HAP-1 (cell line): ENCODE data around the gene PGLYRP3.

ENCODE experiments used
- DNase-seq, 2 experiments: peaks; one replicate each; pipeline ENCODE4 v3.0.0-alpha.2; 2016 to 2020; ENCODE audit warnings: low spot score in 2 of 2
- H3K27me3 ChIP-seq: fragments of 250-450 bp; sonication (Bioruptor Pico); 2 replicates; pipeline ENCODE4 v1.5.1; 2020; ENCODE audit warnings: low read depth, mild to moderate bottlenecking, moderate library complexity
- H3K36me3 ChIP-seq: fragments of 250-450 bp; sonication (Bioruptor Pico); replicated peaks from 2 replicates; pipeline ENCODE4 v1.5.1; 2020; ENCODE audit warnings: mild to moderate bottlenecking
- H3K4me1 ChIP-seq: fragments of 250-450 bp; sonication (Bioruptor Pico); 2 replicates; pipeline ENCODE4 v1.5.1; 2020; ENCODE audit warnings: mild to moderate bottlenecking
- H3K4me3 ChIP-seq: fragments of 250-450 bp; sonication (Bioruptor Pico); 2 replicates; pipeline ENCODE4 v1.5.1; 2020; ENCODE audit warnings: mild to moderate bottlenecking, moderate library complexity
- H3K9me3 ChIP-seq: fragments of 250-450 bp; sonication (Bioruptor Pico); 2 replicates; pipeline ENCODE4 v1.5.1; 2020; ENCODE audit warnings: mild to moderate bottlenecking, moderate library complexity
- in situ Hi-C: fragments of 300-500 bp; cut with MboI; formaldehyde crosslinking; loops from 3 replicates; pipeline ENCODE4 v1.14.3; 2020; ENCODE audit warnings: low sequenced_read_pairs, inconsistent platforms, mixed read lengths

Gene PGLYRP3

DNA sequence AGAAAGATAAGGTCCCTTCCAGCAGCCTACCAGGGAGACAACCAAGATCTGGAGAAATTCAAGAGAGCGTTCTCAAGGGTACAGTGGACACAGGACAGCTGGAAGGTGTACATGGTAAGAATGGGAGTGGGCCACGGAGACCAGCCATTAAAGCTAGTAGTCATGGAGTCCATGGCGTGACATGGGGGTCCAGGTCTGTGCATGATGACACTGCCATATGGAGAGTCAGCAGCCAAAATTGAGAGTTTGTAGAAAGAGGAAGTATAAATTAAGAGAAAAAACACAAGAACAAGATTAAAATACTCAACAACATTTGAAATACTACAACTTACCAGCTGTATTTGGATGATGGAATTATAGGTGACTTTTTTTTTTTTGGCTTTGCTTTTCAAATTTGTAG is 61.2 kb downstream of the PGLYRP3 start:
- Histone ChIP-seq H3K27me3 (no peaks in the 10 kb centered on the region; the same call in 1 of the 2 replicates), H3K4me3 (no peak overlapping the region), H3K36me3 (no peaks in the 10 kb centered on the region), H3K9me3 (no peaks in the 10 kb centered on the region), H3K4me1 (no peaks in the 10 kb centered on the region)
- in situ Hi-C loops, result no loop called here
- DNase-seq, result no peak

DNA sequence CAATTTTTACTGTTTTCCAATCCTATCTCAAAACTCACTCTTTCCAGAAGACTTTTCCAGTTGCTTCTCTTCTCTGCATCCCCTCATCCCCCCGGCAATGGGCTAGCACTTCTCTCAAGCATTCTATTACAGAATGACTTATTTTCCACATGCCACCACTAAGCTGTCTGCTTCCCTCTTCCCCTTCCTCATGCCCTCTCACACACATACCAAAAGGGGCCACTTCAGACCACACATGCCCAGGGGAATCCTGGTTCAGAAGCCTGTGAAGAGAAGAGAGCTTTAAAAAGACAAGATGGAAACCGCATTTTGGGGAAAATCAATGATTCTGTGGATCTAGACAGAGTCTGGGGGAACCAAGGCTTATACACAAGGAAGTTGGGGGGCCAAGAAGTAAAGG is 61.7 kb downstream of the PGLYRP3 start:
- H3K36me3 ChIP-seq, result no peaks in the 10 kb centered on the region
- in situ Hi-C loops, result no loop called here
- no peaks in the 10 kb centered on the region; the same call in 1 of the 2 replicates for H3K27me3 ChIP-seq
- no peaks in the 10 kb centered on the region for H3K9me3 ChIP-seq
- no peak overlapping the region for H3K4me3 ChIP-seq
- DNase-seq, result no peak
- H3K4me1 ChIP-seq, result no peaks in the 10 kb centered on the region

DNA sequence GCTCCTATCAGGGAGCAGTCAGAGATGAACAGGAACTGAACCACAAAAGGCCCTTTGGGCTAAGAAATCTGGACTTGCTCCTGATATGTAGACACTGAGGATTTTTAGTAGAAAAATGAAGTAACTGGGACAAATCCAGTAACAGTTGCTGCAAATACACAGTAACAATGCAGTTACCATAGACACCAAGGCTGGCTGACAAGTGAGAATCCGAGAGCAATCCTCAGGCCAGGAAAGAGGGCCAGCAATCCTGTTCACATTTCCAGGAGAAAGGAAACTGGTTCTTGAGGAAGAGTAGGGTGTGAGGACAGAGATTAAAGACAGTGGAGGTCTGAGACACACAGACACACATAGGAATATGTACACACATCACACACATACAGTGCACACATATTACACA is 62.6 kb downstream of the PGLYRP3 start:
- in situ Hi-C loops, result no loop called here

DNA sequence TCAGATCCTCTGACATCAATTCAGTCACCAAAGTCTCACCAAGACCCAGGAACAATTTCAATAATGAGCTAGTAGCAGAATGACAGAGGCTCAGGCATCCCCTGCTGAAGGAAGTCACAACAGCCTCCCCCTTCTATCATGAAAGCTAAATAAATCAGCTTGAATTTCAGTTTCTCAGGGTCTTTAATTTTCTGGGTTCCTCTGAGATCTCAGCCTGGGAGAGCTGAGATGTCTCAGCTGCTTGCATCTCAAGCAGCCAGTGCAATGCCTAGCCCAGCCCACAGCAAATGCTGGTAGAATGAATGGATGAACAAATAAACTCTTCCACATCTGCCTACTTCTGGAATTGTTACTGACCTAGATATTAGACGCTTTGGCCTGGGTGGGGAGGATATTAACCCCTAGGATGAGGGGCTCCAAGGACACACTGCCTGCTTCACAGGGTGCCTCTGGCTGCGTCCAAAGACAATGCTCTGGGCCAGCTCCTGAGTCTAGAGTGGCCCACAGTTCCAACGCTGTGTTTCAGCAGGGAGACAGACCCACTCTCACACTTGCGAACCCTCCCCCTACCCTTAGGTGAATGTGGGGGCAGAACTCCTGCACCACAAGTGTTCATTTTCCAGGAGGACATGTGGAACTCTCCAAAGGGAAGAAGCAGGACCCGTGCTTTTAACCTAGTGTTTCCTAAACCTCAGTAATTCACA is 64.4 kb downstream of the PGLYRP3 start:
- H3K36me3 ChIP-seq, result no peaks in the 10 kb centered on the region
- no peaks in the 10 kb centered on the region; the same call in 1 of the 2 replicates for H3K27me3 ChIP-seq
- H3K4me3 ChIP-seq, result no peak overlapping the region
- no peak for DNase-seq
- no peaks in the 10 kb centered on the region for H3K4me1 ChIP-seq
- no peaks in the 10 kb centered on the region for H3K9me3 ChIP-seq
- in situ Hi-C loops, result no loop called here

More for the DNA sequence above, 62.6 kb downstream of the PGLYRP3 start:
- H3K4me3 ChIP-seq, result no peak overlapping the region
- no peak for DNase-seq
- H3K27me3 ChIP-seq, result no peaks in the 10 kb centered on the region; the same call in 1 of the 2 replicates
- H3K36me3 ChIP-seq, result no peaks in the 10 kb centered on the region
- no peaks in the 10 kb centered on the region for H3K4me1 ChIP-seq
- no peaks in the 10 kb centered on the region for H3K9me3 ChIP-seq
